HepG2 (cell line): ENCODE measurements around the gene FIZ1. TPM values are rescaled to one million over a fixed set of nuclear protein-coding genes. Genes with fewer than 3 reads are reported as not detected.

Source experiments
- ADNP ChIP-seq: sonication (generic); formaldehyde crosslinking; IDR thresholded peaks from 2 replicates; pipeline ENCODE4 v1.4.0; 2020; ENCODE audit warnings: missing genetic modification reagents
- HDAC2 ChIP-seq: sonication (generic); formaldehyde crosslinking; IDR thresholded peaks from 2 replicates; pipeline ENCODE4 v1.4.0; 2020; ENCODE audit warnings: missing genetic modification reagents
- HINFP ChIP-seq: sonication (generic); formaldehyde crosslinking; IDR thresholded peaks from 2 replicates; pipeline ENCODE4 v1.4.0; 2020; ENCODE audit warnings: low read depth, mild to moderate bottlenecking, missing genetic modification reagents
- HNF4A ChIP-seq: sonication (generic); formaldehyde crosslinking; IDR thresholded peaks from 2 replicates; pipeline ENCODE4 v1.4.0; 2020; ENCODE audit warnings: missing genetic modification reagents
- HOXA9 ChIP-seq: sonication (generic); formaldehyde crosslinking; IDR thresholded peaks from 2 replicates; pipeline ENCODE4 v1.8.1; 2022; ENCODE audit warnings: missing genetic modification reagents, mild to moderate bottlenecking, moderate library complexity, borderline replicate concordance
- JUND ChIP-seq: sonication (generic); formaldehyde crosslinking; IDR thresholded peaks from 2 replicates; pipeline ENCODE4 v1.8.0; 2022; ENCODE audit warnings: mild to moderate bottlenecking, missing genetic modification reagents
- MLX ChIP-seq: IDR thresholded peaks from 2 replicates; pipeline ENCODE4 v1.6.1; 2016
- MXD3 ChIP-seq: IDR thresholded peaks from 2 replicates; pipeline ENCODE4 v1.6.1; 2016; ENCODE audit warnings: mild to moderate bottlenecking, missing biosample characterization, missing genetic modification reagents
- PHF20 ChIP-seq: sonication (generic); formaldehyde crosslinking; IDR thresholded peaks from 2 replicates; pipeline ENCODE4 v1.5.0; 2020; ENCODE audit warnings: mild to moderate bottlenecking, missing genetic modification reagents
- SALL1 ChIP-seq: sonication (generic); formaldehyde crosslinking; IDR thresholded peaks from 2 replicates; pipeline ENCODE4 v1.8.0; 2022; ENCODE audit warnings: mild to moderate bottlenecking, missing genetic modification reagents
- SNAPC4 ChIP-seq: sonication (generic); formaldehyde crosslinking; IDR thresholded peaks from 2 replicates; pipeline ENCODE4 v1.4.0; 2020; ENCODE audit warnings: mild to moderate bottlenecking, missing genetic modification reagents
- TARDBP ChIP-seq: sonication (generic); formaldehyde crosslinking; IDR thresholded peaks from 2 replicates; pipeline ENCODE4 v1.8.0; 2022; ENCODE audit warnings: mild to moderate bottlenecking, missing genetic modification reagents
- TFAP4 ChIP-seq: sonication (generic); IDR thresholded peaks from 2 replicates; pipeline ENCODE4 v1.6.1; 2016; ENCODE audit warnings: low read depth, borderline replicate concordance
- ZC3H4 ChIP-seq: sonication (generic); formaldehyde crosslinking; IDR thresholded peaks from 2 replicates; pipeline ENCODE4 v1.4.0; 2020; ENCODE audit warnings: missing genetic modification reagents, borderline replicate concordance
- ZGPAT ChIP-seq: IDR thresholded peaks from 2 replicates; pipeline ENCODE4 v1.6.1; 2016; ENCODE audit warnings: mild to moderate bottlenecking
- ZMAT5 ChIP-seq: sonication (generic); formaldehyde crosslinking; IDR thresholded peaks from 2 replicates; pipeline ENCODE4 v1.5.0; 2020; ENCODE audit warnings: mild to moderate bottlenecking, low read depth, missing genetic modification reagents, borderline replicate concordance
- ZNF30 ChIP-seq: sonication (generic); formaldehyde crosslinking; IDR thresholded peaks from 2 replicates; pipeline ENCODE4 v1.5.0; 2020; ENCODE audit warnings: mild to moderate bottlenecking, missing genetic modification reagents
- ZNF710 ChIP-seq: sonication (generic); formaldehyde crosslinking; IDR thresholded peaks from 2 replicates; pipeline ENCODE4 v1.5.0; 2020; ENCODE audit warnings: mild to moderate bottlenecking, missing genetic modification reagents, borderline replicate concordance
- polyA plus RNA-seq, 8 experiments: library from polyadenylated mRNA; depleted of rRNA in 3 of 8; stranded (reverse) in 7 of 8; unstranded in 1 of 8; fragments of >200 nt; fragmentation: Illumina TruSeq in 4 of 8; extraction: Trizol in 4 of 8; gene quantifications; 2 replicates each; pipeline versions ENCODE4 v1.2.1 to v1.2.3, GENCODE V29; 2011 to 2016; ENCODE audit warnings: low read depth in 4 of 8, missing spikeins in 1 of 8, mixed read lengths in 1 of 8; ENCODE audit not compliant: insufficient read depth in 1 of 8
- total RNA-seq, 5 experiments: library from RNA; depleted of rRNA; stranded (reverse); fragments of >200 nt; fragmentation: Illumina TruSeq; extraction: Trizol; gene quantifications; 2 replicates each; pipeline ENCODE4 v1.2.3, GENCODE V29; 2016; ENCODE audit warnings: low read depth in 1 of 5

The FIZ1 gene
- total and polyA plus RNA-seq, 2 of the 13 experiments (the other 11 are each of a cell fraction or from before 2014, with no cell fraction given): 3.6 to 5.9 TPM

GRCh38 chr19:55581823-55582223 is 17.5 kb downstream of the FIZ1 start (continued):
- TF ChIP-seq ZMAT5 (CRISPR knock-in tag) (no peak), TARDBP (CRISPR knock-in tag) (no peak), TFAP4 (peak; percentile 82), MXD3 (no peak), SNAPC4 (no peak; the same call in 1 of the 2 replicates), HNF4A (CRISPR knock-in tag) (no peak), HDAC2 (no peak), HOXA9 (CRISPR knock-in tag) (no peak; the same call in none of the 2 replicates), ZC3H4 (CRISPR knock-in tag) (no peak), MLX (CRISPR knock-in tag) (no peak), SALL1 (CRISPR knock-in tag) (no peak), ZGPAT (CRISPR knock-in tag) (no peak), ZNF710 (CRISPR knock-in tag) (no peak), PHF20 (CRISPR knock-in tag) (no peak), ADNP (no peak), HINFP (CRISPR knock-in tag) (no peak), JUND (CRISPR knock-in tag) (no peak), ZNF30 (CRISPR knock-in tag) (0 out of 2 replicates have a peak, but pooled peaks have one; percentile 37)
